GM03348 (cell line): ENCODE results near the gene CLCA1.

Experiments used
- DNase-seq: peaks from one replicate; pipeline ENCODE4 v3.0.0; 2012; ENCODE audit warnings: low spot score

Gene CLCA1

GRCh38 chr1:86504137-86504479 lies 35.4 kb downstream of the CLCA1 start:
- no peak for DNase-seq

GRCh38 chr1:86504895-86505563 lies 36.3 kb downstream of the CLCA1 start:
- no peak for DNase-seq

- no peak for DNase-seq
These were observed 36.8 kb downstream of the CLCA1 start for GRCh38 chr1:86505564-86505902.

- DNase-seq: peak; percentile 31
These were observed 39.3 kb downstream of the CLCA1 start for GRCh38 chr1:86507935-86508582.

GRCh38 chr1:86508583-86508969 lies 39.8 kb downstream of the CLCA1 start:
- DNase-seq: no peak

GRCh38 chr1:86515597-86515996 lies 46.9 kb downstream of the CLCA1 start:
- no peak for DNase-seq

GRCh38 chr1:86516335-86516734 lies 47.6 kb downstream of the CLCA1 start:
- no peak for DNase-seq

- no peak for DNase-seq
These were observed 48.6 kb downstream of the CLCA1 start for GRCh38 chr1:86517336-86517735.

GRCh38 chr1:86520789-86521521 lies 52.2 kb downstream of the CLCA1 start:
- no peak for DNase-seq

GRCh38 chr1:86521522-86521891 lies 52.8 kb downstream of the CLCA1 start:
- DNase-seq: no peak

GRCh38 chr1:86522240-86522639 lies 53.5 kb downstream of the CLCA1 start:
- DNase-seq: peak; percentile 18

- DNase-seq: no peak
These were observed 55.1 kb downstream of the CLCA1 start for GRCh38 chr1:86523670-86524354.

GRCh38 chr1:86527306-86527705 lies 58.6 kb downstream of the CLCA1 start:
- DNase-seq: no peak

- no peak for DNase-seq
These were observed 61.6 kb downstream of the CLCA1 start for GRCh38 chr1:86530211-86530845.

- DNase-seq: no peak
These were observed 69.4 kb downstream of the CLCA1 start for GRCh38 chr1:86537928-86538695.

- DNase-seq: no peak
These were observed 70.0 kb downstream of the CLCA1 start for GRCh38 chr1:86538775-86539174.

GRCh38 chr1:86541859-86542258 lies 73.1 kb downstream of the CLCA1 start:
- no peak for DNase-seq

- no peak for DNase-seq
These were observed 73.9 kb downstream of the CLCA1 start for GRCh38 chr1:86542631-86543030.

GRCh38 chr1:86546787-86547221 lies 78.1 kb downstream of the CLCA1 start, which contains the start of gene CLCA4:
CLCA4 (plus strand) TSS chr1:86547078; CDS start chr1:86547120, 42 bp downstream.
- DNase-seq: no peak

- DNase-seq: no peak
These were observed 80.1 kb downstream of the CLCA1 start for GRCh38 chr1:86548839-86549238.
